Effector CD4-positive, alpha-beta T cell (primary cell): ENCODE data around the gene KCNE5. TPM values are rescaled to one million over a fixed set of nuclear protein-coding genes. Genes with fewer than 3 reads are reported as not detected.
"Not testable (repeated sequence)": the region's sequence is repeated elsewhere in the genome, so short reads cannot be mapped to it uniquely, and the experiment has no call there.

Experiments
- DNase-seq: peaks from one replicate; pipeline ENCODE4 v3.0.0-alpha.2; 2020
- total RNA-seq: gene quantifications from one replicate; lab custom pipeline; 2026; lab: John Stamatoyannopoulos, UW

Gene KCNE5, protein sequence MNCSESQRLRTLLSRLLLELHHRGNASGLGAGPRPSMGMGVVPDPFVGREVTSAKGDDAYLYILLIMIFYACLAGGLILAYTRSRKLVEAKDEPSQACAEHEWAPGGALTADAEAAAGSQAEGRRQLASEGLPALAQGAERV
- not detected for total RNA-seq

- no peak for DNase-seq
Measured at GRCh38 chrX:109624641-109625616, at the start of gene KCNE5. Gene KCNE5, minus strand, starts transcription at chrX:109625172. Its CDS starts 152 bp downstream, at chrX:109625020.

DNA sequence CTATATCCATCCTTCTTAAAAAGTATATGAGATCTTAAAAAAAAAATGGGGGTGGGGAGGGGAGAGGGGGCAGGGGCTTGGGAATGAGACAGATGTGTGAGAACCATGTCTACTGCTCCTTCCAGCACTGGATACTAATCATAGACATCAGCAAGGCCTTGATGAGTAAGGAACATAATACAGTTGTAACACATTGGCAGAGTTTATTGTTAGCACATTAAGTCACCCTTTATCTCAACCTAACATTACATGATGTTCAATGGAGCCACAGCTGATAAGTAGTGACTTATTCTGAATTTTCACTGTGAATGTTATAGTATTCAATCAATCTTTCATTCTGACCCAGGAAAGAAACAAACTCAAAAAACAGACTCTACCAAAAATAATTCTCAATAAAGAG lies 47.3 kb upstream of the KCNE5 start:
- DNase-seq, result no peak

DNA sequence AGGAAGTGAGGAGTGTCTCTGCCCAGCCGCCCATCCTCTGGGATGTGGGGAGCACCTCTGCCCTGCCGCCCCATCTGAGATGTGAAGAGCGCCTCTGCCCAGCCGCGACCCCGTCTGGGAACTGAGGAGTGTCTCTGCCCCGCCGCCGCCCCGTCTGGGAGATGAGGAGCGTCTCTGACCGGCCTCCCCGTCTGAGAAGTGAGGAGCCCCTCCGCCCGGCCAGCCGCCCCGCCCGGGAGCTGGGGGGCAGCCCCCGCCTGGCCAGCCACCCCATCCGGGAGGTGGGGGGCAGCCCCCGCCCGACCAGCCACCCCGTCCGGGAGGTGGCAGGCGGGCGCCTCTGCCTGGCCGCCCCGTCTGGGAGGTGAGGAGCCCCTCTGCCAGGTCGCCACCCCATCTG lies 46.2 kb upstream of the KCNE5 start:
- not testable (repeated sequence) for DNase-seq

GRCh38 chrX:109667986-109668385 lies 43.0 kb upstream of the KCNE5 start:
- no peak for DNase-seq

GRCh38 chrX:109660435-109661143 lies 35.6 kb upstream of the KCNE5 start:
- no peak for DNase-seq

- DNase-seq, result no peak
Measured at GRCh38 chrX:109658391-109658790, 33.4 kb upstream of the KCNE5 start.

- DNase-seq, result not testable (repeated sequence)
Measured at GRCh38 chrX:109657364-109657763, 32.4 kb upstream of the KCNE5 start.

DNA sequence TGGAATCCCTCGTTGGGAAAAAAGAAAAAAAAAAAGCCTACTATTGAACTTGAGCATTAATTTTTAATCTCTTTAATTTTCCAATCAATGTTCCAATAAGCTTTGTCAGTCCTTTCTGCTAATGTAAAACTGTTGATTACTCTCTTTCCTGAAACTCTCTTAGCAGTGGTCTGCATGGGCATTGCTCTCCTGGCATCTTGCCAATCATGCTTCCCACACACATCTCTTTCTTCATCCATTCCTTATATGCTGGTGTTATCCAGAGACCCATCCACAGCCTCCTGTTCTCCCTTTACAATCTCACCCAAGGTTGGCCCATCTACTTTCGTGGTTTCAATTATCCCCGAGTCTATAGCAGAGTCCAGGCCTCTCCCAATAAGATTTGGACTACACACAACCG lies 31.8 kb upstream of the KCNE5 start:
- DNase-seq, result no peak

GRCh38 chrX:109655502-109656201 lies 30.7 kb upstream of the KCNE5 start:
- no peak for DNase-seq

DNA sequence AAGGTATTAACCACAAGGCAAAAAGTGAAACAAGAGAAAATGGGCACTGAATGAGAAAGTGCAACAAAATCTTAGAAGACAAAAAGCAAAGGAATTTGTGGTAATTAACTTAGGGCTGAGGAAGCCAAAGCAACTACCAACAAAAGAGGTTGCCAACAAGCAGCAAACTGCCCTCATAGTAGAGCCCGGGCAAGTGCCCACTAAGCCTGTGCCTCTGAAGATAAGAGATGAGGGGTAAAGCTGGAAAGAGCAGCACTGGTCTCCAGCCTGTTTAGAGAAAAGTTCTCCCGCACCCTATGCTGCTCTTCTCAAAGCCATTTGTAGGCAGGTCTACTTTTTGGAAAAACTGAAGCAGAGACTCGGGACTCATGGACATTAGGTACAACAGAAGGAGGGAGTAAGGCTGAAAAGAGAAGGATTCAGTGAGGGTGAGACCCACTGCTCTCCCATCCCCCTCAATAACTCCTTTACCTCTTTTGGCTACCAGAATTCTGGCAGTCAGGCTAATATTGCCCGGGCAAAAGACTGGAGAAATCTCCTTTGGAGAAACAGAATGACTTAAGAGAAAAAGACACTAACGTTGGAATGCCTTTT lies 29.6 kb upstream of the KCNE5 start:
- DNase-seq, result no peak

- DNase-seq, result not testable (repeated sequence)
Measured at GRCh38 chrX:109644671-109645070, 19.7 kb upstream of the KCNE5 start.

- no peak for DNase-seq
Measured at GRCh38 chrX:109643687-109644086, 18.7 kb upstream of the KCNE5 start.

GRCh38 chrX:109638158-109638557 lies 13.2 kb upstream of the KCNE5 start:
- DNase-seq, result no peak

- DNase-seq, result not testable (repeated sequence)
Measured at GRCh38 chrX:109637477-109637876, 12.5 kb upstream of the KCNE5 start.

- DNase-seq, result no peak
Measured at GRCh38 chrX:109635146-109635545, 10.2 kb upstream of the KCNE5 start.

DNA sequence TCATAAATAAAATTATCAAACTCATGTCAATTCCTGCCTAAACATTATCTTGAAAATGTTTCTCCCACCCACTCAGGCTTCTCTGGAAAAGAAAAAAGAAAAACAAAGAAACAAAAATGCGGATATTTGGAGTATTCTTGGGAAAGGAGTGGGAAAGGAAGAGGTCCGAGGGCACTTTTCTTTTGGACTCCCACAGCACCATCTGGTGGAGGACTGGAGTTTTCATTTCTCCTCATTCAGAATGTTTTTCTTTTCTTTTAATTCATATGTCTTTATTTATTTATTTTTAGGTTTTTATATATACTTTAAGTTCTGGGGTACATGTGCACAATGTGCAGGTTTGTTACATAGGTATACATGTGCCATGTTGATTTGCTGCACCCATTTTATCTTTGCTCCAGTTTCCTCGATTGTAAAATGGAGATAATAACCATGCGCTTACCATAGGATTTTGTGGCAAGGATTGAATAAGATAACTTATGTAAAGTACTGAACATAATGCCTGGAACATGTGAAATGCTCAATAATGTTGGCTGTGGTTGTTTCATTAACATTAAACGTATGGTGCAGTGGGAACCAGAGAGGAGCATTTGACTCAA lies 8.0 kb upstream of the KCNE5 start:
- no peak for DNase-seq

GRCh38 chrX:109629310-109629709 lies 4.3 kb upstream of the KCNE5 start:
- no peak for DNase-seq

GRCh38 chrX:109626637-109627036 lies 1.7 kb upstream of the KCNE5 start:
- DNase-seq, result no peak

DNA sequence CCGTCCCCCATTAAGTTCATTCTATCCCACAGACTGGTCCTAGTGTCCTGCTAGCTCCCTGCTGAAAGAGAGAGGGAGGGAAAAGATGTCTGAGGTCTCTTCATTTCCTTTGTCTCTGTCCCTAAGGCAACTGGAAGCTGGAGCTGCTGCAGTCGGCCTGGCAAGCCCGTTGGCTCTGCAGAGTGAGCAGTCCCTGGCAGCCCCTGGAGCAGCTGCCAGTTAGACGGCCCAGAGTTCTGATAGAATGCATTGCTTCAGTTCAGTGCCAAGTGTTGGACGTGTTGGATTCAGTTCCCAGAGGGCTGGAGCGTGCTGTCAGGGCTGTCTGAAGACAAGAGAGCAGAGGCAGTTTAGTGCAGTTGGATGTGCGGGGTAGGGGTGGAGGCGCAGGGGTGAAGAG lies 975 bp downstream of the KCNE5 start:
- no peak for DNase-seq

DNA sequence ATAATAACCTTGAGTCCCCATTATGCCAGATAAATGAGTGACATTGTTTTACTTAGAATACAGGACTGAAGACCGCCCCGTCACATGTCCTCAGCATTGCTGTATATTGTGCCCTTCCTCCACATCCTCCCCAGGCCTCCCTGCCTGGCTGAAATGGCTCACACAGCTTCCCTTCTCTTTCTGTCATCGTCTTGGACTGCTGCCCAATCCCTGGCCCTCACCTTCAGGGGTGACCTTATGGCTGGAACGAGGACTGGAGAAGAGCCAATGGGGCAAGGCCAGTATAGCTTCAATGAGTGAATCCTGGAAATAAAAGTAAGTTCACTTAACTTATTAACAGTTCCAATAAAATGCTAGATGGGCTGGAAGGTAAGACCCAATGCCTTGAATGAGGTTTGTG lies 2.7 kb downstream of the KCNE5 start:
- no peak for DNase-seq

DNA sequence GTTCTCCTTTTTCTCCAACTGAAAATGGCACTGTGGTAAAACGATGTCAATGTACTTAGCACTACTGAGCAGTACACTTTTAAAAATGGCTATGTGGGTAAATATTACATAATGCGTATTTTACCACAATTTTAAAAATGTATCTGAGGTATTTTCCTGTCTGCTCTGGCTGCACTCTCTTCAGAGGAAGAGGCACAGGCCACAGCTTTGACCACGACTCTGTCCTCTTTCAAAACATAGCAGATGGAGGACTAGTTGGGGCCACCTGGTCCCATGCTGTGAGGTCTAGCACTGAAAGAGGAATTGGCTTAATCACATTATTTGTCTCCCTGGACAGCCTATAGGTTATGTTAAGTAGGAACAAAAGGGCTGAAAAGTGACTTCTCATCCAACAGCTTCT lies 5.2 kb downstream of the KCNE5 start:
- DNase-seq, result no peak

DNA sequence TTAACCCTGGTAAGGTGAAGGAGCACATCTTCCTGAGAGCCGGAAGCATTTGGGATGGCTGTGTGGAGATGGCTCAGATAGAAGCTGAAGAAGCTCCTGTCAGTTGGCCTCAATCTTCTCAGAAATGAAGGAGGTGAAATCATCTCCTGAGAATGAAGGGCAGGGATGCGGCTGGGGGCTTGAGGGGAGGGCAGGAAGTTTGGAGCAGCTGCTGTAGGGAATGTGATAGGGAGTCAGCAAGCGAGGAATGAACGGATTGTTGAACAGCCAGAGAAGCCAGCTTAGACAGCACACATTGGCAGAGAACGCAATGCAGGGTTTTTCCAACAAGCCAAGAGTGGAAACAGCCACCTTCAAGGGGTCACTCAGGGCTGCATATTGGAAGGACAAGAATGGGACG lies 10.0 kb downstream of the KCNE5 start:
- DNase-seq, result no peak
